ENCODE measurements around the gene CRYZL1. TPM values are rescaled to one million over a fixed set of nuclear protein-coding genes. Genes with fewer than 3 reads are reported as not detected.

CRYZL1 gene
- total and polyA plus RNA-seq, 2 of the 8 experiments (the other 6 are each of a cell fraction or from before 2014, with no cell fraction given): 15.6 to 15.8 TPM

DNA sequence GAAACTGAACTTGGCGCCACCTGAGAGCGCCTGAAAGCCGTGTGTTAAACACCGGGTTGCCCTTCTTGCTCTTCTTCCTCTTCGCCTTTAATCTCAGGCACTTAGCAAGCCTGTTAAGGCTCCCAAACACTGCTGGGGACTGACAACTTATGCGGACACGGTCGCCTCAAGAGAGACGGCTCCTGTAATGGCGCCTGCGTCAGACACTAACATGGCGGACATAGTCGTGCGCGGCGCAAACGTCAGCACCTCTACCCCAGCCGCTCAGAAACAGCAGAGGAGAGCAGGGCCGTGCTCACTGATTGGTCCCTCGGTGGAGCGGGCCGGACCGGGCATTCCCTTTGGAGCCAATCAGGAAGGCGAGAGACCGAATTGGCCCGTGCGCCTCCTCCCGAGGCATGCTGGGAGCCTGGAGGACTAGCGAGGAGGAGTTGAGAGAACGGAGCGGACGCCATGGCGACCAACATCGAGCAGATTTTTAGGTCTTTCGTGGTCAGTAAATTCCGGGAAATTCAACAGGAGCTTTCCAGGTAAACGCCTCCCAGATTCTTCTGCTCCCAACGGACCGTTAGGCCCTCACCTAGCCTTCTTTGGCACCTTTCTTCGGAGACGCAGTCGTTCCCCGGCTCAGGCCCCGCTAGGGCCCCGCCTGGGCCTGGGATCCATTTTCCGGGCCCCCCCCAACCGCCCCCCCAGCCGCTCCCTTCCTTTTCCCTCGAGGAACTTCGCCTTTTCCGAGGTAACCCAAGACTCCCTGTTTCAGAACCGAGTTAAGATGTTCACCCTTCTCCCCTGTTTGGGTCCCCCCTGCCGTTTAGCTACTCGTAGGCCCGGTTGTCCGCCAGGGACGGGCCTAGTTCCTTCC lies 98.7 kb downstream of the CRYZL1 start, which contains the start of gene SON (continued):
- TF ChIP-seq POU5F1 (IDR thresholded peaks at IDR 0.05; ENCODE audit: low read depth, low read length) (no peak), MAFK (IDR thresholded peaks at IDR 0.05; ENCODE audit: low read depth, low read length) (no peak), HDAC2 (IDR thresholded peaks at IDR 0.05; ENCODE audit: borderline replicate concordance in 1 of 2, low read depth in 2 of 2, low read length in 2 of 2) (no peak), SRF (IDR thresholded peaks at IDR 0.05; ENCODE audit: low read depth, low read length) (no peak), SP4 (IDR thresholded peaks at IDR 0.05; ENCODE audit: low read length) (peak; percentile 69; the same call in 1 of the 2 replicates), CBX5 (IDR thresholded peaks at IDR 0.05; ENCODE audit: low read depth, low read length) (no peak), CTBP2 (IDR thresholded peaks at IDR 0.05; ENCODE audit: borderline replicate concordance, insufficient read depth, insufficient read length, low read length) (no peak), RFX5 (IDR thresholded peaks at IDR 0.05; ENCODE audit: borderline replicate concordance, low read depth, low read length) (peak; percentile 85), GTF2F1 (IDR thresholded peaks at IDR 0.05; ENCODE audit: borderline replicate concordance, low read depth, low read length) (peak; percentile 78; the same call in 1 of the 2 replicates), BACH1 (IDR thresholded peaks at IDR 0.05; ENCODE audit: low read length) (no peak), NRF1 (IDR thresholded peaks at IDR 0.05; ENCODE audit: low read depth, low read length) (no peak), CREB1 (IDR thresholded peaks at IDR 0.05) (peak; percentile 91), SP1 (IDR thresholded peaks at IDR 0.05; ENCODE audit: low read depth, low read length) (peak; percentile 71), TCF12 (IDR thresholded peaks at IDR 0.05; ENCODE audit: low read depth, low read length) (no peak), SIX5 (IDR thresholded peaks at IDR 0.05; ENCODE audit: low read depth, low read length) (no peak), NANOG (IDR thresholded peaks at IDR 0.05; ENCODE audit: insufficient read depth, low read depth, low read length, poor library complexity, severe bottlenecking) (no peak), RNF2 (IDR thresholded peaks at IDR 0.05; ENCODE audit: borderline replicate concordance, low read depth, low read length, missing control alignments, poor library complexity, severe bottlenecking) (no peak), FOSL1 (IDR thresholded peaks at IDR 0.05; ENCODE audit: insufficient read depth, low read depth, low read length) (no peak), HDAC6 (IDR thresholded peaks at IDR 0.05; ENCODE audit: low read depth, low read length) (no peak), KDM5A (IDR thresholded peaks at IDR 0.05; ENCODE audit: low read length) (peak; percentile 47; the same call in 1 of the 2 replicates), RBBP5 (IDR thresholded peaks at IDR 0.05; ENCODE audit: borderline replicate concordance, low read depth, low read length) (peak; percentile 40; the same call in 1 of the 2 replicates), RAD21 (IDR thresholded peaks at IDR 0.05 in 1 of 2, conservative IDR thresholded peaks at IDR 0.05 in 1 of 2; ENCODE audit: low read depth in 2 of 2, low read length in 2 of 2) (no peak), GABPA (IDR thresholded peaks at IDR 0.05; ENCODE audit: borderline replicate concordance, insufficient read depth, low read length) (no peak)

Data from H1 (cell line).